Neural crest cell (in vitro differentiated cells): Measurements from ENCODE around the gene TRIM14. TPM values are rescaled to one million over a fixed set of nuclear protein-coding genes. Genes with fewer than 3 reads are reported as not detected.
"Not testable (repeated sequence)": the region's sequence is repeated elsewhere in the genome, so short reads cannot be mapped to it uniquely, and the experiment has no call there.

Source experiments
- DNase-seq: peaks from one replicate; pipeline ENCODE4 v3.0.0; 2021; ENCODE audit warnings: low read depth, mixed read lengths, low spot score
- H3K27ac Mint-ChIP-seq: one replicate; pipeline ENCODE4 v1.8.0; 2021; ENCODE audit warnings: mild to moderate bottlenecking, mixed read lengths; ENCODE audit not compliant: unreplicated experiment
- H3K27me3 Mint-ChIP-seq: 2 replicates; pipeline ENCODE4 v1.8.0; 2021; ENCODE audit warnings: low read depth, mild to moderate bottlenecking, mixed read lengths
- H3K36me3 Mint-ChIP-seq: 2 replicates; pipeline ENCODE4 v1.8.0; 2021; ENCODE audit warnings: low read depth, mild to moderate bottlenecking, mixed read lengths
- H3K4me1 Mint-ChIP-seq: 2 replicates; pipeline ENCODE4 v1.8.0; 2021; ENCODE audit warnings: mixed read lengths
- H3K4me3 Mint-ChIP-seq: one replicate; pipeline ENCODE4 v1.8.0; 2021; ENCODE audit warnings: mild to moderate bottlenecking, mixed read lengths
- H3K9me3 Mint-ChIP-seq: 2 replicates; pipeline ENCODE4 v1.8.0; 2021; ENCODE audit warnings: mixed read lengths
- CTCF ChIP-seq: fragments of 200-600 bp; sonication (generic); conservative IDR thresholded peaks from 2 replicates; pipeline ENCODE4 v1.5.0; 2021; ENCODE audit warnings: antibody characterized with exemption, mild to moderate bottlenecking
- total RNA-seq: library from RNA; stranded (reverse); gene quantifications from 2 replicates; pipeline ENCODE4 v1.2.1, GENCODE V29; 2021

The TRIM14 gene
- total RNA-seq, 1 donor from 2014 or later = 11.2 TPM

DNA sequence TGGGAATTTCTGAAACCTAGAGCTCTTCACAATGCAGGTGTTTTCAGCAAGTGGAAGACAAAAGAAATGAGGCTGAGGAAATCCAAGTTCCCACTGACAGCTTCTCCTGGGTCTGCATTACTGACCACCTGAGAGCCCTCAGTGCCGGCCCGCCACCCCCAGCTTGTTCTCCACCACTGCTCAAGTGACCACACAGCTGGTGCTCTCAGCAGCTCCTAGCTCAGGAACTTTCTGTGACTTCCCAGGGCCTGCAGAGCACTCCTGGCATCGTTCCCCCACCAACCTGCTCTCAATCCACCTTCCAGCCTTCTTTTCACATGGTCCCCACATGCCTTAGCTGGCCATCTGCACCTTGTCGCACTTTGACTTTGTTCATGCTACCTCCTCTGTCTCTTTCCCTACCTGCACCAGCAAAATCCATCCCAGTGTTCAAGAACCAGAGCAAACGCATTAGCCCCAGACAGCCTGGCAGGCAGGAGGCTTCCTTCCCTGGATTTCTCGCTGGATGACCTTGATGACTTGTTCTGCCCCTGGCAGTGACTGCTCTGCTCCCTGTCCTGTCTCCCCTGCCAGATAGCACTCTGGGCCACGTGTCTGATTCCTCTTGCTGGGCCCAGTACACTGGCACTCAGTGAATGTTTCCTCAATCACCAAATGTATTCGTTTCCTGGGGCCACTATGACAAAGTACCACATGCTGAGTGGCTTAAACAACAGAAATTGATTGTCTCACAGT, 97.5 kb downstream of the TRIM14 start:
- no peak overlapping the region for H3K27ac Mint-ChIP-seq

GRCh38 chr9:98020476-98021145, 98.4 kb downstream of the TRIM14 start:
- H3K27ac Mint-ChIP-seq = no peak overlapping the region
- H3K36me3 Mint-ChIP-seq = peaks cover 30% of the 10 kb centered on the region
- DNase-seq = no peak
- TF ChIP-seq CTCF = no peak
- H3K9me3 Mint-ChIP-seq = no peaks in the 10 kb centered on the region
- H3K27me3 Mint-ChIP-seq = peaks cover 87% of the 10 kb centered on the region
- no peak overlapping the region for H3K4me3 Mint-ChIP-seq
- H3K4me1 Mint-ChIP-seq = peaks cover 8% of the 10 kb centered on the region

More for the DNA sequence above, 97.5 kb downstream of the TRIM14 start:
- DNase-seq = no peak
- Mint-ChIP-seq H3K4me1 (peaks cover 1% of the 10 kb centered on the region), H3K9me3 (no peaks in the 10 kb centered on the region), H3K27me3 (peaks cover 89% of the 10 kb centered on the region), H3K36me3 (peaks cover 27% of the 10 kb centered on the region), H3K4me3 (no peak overlapping the region)
- TF ChIP-seq CTCF = no peak

DNA sequence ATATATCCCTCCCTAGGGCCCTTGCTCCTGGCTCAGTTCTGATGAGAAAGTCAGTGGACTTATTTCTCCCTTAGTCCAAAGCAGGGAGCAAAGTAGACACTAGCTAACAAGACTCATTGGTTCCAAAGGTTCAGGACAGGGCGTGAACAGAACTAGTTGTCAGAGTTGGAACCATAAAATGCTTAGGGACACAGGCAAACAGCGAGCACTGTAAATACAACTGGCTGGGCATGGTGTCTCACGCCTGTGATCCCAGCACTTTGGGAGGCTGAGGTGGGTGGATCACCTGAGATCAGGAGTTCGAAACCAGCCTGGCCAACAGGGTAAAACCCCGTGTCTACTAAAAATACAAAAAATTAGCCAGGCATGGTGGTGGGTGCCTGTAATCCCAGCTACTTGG, 99.2 kb downstream of the TRIM14 start:
- Mint-ChIP-seq H3K36me3 (peaks cover 35% of the 10 kb centered on the region), H3K27me3 (peaks cover 83% of the 10 kb centered on the region)
- not testable (repeated sequence) for H3K9me3 Mint-ChIP-seq, H3K4me3 Mint-ChIP-seq, H3K27ac Mint-ChIP-seq, DNase-seq, H3K4me1 Mint-ChIP-seq

Other genes starting within 250 kb of the TRIM14 start
- gene TRMO, start 196.7 kb downstream of the TRIM14 start, total RNA-seq = 11.4 and 12.7 TPM in 2 replicates
- not detected in 2 replicates for gene HEMGN, start 181.1 kb downstream of the TRIM14 start, total RNA-seq
- gene ANP32B, start 135.9 kb downstream of the TRIM14 start, total RNA-seq = 220 and 235 TPM in 2 replicates
- gene NANS, start 62.5 kb downstream of the TRIM14 start, total RNA-seq = 39.6 and 40.9 TPM in 2 replicates
- 9.3 and 9.5 TPM in 2 replicates for gene CORO2A, start 73.4 kb upstream of the TRIM14 start, total RNA-seq
- 2.2 and 2.4 TPM in 2 replicates for gene TBC1D2, start 136.4 kb upstream of the TRIM14 start, total RNA-seq